Measurements from ENCODE around the gene EXTL2. TPM values are rescaled to one million over a fixed set of nuclear protein-coding genes. Genes with fewer than 3 reads are reported as not detected.

Gene EXTL2
- total and polyA plus RNA-seq, 7 donors: 1.4 to 20.3 (median 13.3) TPM

DNA sequence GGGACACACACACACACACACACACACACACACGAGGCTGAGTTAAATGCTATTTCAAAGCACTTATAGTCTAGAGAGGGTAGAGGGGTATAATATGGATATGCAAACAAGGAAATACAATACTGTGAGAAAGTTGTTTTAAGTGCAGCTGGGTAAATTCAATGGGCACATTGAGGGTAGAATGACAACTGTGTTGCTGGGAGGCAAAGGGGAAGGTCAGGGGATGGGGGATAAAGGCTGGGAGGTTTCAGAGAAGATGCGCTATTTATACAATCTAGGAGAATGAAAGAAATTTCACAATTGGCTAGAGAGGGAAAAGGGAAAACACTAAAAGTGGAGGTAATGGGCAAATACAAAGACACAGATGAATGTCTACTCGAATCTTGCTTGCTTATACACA, 19.4 kb downstream of the EXTL2 start:
- Histone ChIP-seq H3K27ac (no peak overlapping the region), H3K9me3 (no peaks in the 10 kb centered on the region), H3K36me3 (peaks cover 0 to 16% (median 3%) of the 10 kb centered on the region in 4 donors), H3K4me1 (no peaks in the 10 kb centered on the region), H3K27me3 (no peaks in the 10 kb centered on the region), H3K4me3 (no peak overlapping the region)
- intact Hi-C loops (cut with DNase I): no loop called here
- TF ChIP-seq EP300 (IDR thresholded peaks at IDR 0.05) (no peak), POLR2A (IDR thresholded peaks at IDR 0.05) (no peak), POLR2AphosphoS5 (IDR thresholded peaks at IDR 0.05) (no peak)
- TF ChIP-seq, protein P1, sequence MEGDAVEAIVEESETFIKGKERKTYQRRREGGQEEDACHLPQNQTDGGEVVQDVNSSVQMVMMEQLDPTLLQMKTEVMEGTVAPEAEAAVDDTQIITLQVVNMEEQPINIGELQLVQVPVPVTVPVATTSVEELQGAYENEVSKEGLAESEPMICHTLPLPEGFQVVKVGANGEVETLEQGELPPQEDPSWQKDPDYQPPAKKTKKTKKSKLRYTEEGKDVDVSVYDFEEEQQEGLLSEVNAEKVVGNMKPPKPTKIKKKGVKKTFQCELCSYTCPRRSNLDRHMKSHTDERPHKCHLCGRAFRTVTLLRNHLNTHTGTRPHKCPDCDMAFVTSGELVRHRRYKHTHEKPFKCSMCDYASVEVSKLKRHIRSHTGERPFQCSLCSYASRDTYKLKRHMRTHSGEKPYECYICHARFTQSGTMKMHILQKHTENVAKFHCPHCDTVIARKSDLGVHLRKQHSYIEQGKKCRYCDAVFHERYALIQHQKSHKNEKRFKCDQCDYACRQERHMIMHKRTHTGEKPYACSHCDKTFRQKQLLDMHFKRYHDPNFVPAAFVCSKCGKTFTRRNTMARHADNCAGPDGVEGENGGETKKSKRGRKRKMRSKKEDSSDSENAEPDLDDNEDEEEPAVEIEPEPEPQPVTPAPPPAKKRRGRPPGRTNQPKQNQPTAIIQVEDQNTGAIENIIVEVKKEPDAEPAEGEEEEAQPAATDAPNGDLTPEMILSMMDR (IDR thresholded peaks at IDR 0.05): no peak
- no peak for DNase-seq
- 67 to 83% methylated on average over 3 of the region's 3 CpGs for WGBS, 2 donors

DNA sequence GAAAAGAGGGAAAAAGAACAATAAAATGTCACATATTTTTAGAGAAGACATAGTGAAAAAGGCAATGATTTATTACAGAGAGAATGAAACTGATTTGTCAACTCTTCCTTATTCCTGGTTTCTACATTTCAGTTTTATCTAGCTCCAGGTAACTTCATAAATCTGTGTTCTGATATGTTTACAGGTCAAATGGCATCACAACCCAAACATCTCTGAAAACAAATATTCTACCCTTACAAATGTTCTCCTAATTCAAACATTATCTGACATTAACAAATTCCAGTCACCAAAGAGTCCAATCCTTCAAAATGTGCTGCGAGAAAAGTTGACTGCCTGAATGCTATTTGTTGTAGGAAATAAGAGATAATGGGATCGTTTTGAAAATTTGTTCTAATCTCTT, 20.2 kb downstream of the EXTL2 start:
- Histone ChIP-seq H3K4me3 (no peak overlapping the region), H3K4me1 (no peaks in the 10 kb centered on the region), H3K27ac (no peak overlapping the region), H3K27me3 (no peaks in the 10 kb centered on the region), H3K9me3 (no peaks in the 10 kb centered on the region), H3K36me3 (peaks cover 0 to 16% (median 3%) of the 10 kb centered on the region in 4 donors)
- 84 to 86% methylated on average over 2 of the region's 2 CpGs for WGBS, 2 donors
- intact Hi-C loops (cut with DNase I): no loop called here
- no peak for DNase-seq
- no peak for TF ChIP-seq EP300 (IDR thresholded peaks at IDR 0.05)
- no peak for TF ChIP-seq POLR2AphosphoS5 (IDR thresholded peaks at IDR 0.05)
- TF ChIP-seq POLR2A (IDR thresholded peaks at IDR 0.05): no peak
- TF ChIP-seq, protein P1 (IDR thresholded peaks at IDR 0.05): no peak

DNA sequence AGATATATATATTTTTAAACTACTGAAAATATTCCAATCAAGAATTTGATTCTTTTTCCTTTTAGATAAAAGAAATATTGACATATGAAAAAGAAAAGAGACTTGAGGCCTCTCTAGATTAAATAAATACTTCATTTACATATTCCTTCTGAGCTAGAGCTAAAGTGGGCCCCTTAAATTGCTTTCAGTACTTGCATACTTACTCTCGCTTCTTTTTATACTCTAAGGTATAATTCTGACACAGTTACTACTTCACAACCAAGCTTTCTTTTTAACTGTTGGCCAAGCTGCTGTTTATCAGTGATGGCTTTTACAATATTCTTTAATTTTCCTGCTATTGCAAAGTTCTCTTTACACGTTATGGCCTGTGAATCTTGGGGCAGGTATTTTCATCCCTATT, 24.6 kb downstream of the EXTL2 start:
- no peak overlapping the region for H3K27ac ChIP-seq
- no peaks in the 10 kb centered on the region for H3K27me3 ChIP-seq
- H3K4me3 ChIP-seq: no peak overlapping the region
- DNase-seq: no peak
- intact Hi-C loops (cut with DNase I): loop anchor here (2.0 kb wide), 1 partner anchor 263 kb away; no protein-coding TSS in a partner anchor
- peaks cover 0 to 8% (median 6%) of the 10 kb centered on the region in 4 donors for H3K4me1 ChIP-seq
- 80 to 86% methylated on average over 2 of the region's 2 CpGs for WGBS, 2 donors
- no peak for TF ChIP-seq EP300 (IDR thresholded peaks at IDR 0.05)
- no peaks in the 10 kb centered on the region for H3K9me3 ChIP-seq
- peaks cover 0 to 10% (median 0%) of the 10 kb centered on the region in 4 donors for H3K36me3 ChIP-seq

DNA sequence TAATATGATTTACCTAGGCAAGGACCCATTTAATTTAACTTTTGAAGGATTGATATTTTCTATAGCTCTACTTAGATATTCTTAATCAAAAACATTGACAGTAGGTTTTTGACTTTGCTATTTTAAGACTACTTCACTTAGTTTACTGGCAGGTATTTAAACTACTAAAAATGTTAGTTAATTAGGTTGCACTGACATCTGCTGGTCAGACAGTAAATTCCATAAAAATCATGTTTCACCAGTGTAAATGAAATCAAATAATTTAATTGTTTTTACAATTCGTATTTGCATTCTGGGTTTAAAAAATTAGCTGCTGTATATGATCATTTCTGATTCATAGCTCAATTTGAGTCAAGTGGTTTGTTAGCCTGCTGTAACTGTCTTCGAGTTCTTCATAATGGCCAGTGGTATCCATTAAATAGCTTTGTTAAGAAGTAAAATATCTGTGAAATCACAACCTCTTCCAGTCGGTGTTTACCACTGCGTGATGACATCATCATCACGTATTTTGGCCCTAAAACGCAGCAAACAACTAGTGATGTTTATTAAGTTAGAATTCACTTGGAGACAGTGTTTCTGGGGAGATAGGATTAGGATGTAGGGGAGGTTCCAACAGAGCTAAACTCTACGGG, 26.2 kb downstream of the EXTL2 start:
- no peak for DNase-seq
- Histone ChIP-seq H3K36me3 (peaks cover 0 to under 1% (median 0%) of the 10 kb centered on the region in 4 donors), H3K9me3 (no peaks in the 10 kb centered on the region), H3K4me3 (no peak overlapping the region), H3K4me1 (peaks cover 0 to 8% (median 6%) of the 10 kb centered on the region in 4 donors), H3K27ac (no peak overlapping the region), H3K27me3 (no peaks in the 10 kb centered on the region)
- intact Hi-C loops (cut with DNase I): loop anchor here (1.0 to 2.0 kb wide), 2 partner anchors 262 to 409 kb away; no protein-coding TSS in a partner anchor
- no peak for TF ChIP-seq POLR2AphosphoS5 (IDR thresholded peaks at IDR 0.05)
- TF ChIP-seq EP300 (IDR thresholded peaks at IDR 0.05): no peak
- TF ChIP-seq, protein P1 (IDR thresholded peaks at IDR 0.05): peak; percentile 30 to 67 (median 37)
- 10 to 26% methylated on average over 7 of the region's 7 CpGs for WGBS, 2 donors

DNA sequence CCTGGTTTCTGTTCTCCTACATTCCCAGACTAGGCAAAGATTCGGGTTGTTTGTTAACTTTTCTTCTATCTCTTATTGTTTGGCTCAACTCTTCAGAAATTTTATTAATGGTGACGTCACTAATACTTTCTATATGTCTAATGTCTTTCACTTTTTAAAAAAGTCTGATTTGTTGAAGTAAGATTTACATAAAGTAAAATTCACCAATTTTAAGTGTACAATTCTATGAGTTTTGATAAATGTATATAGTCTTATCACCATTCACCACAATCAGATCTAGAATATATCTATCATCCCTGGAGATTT, 27.8 kb downstream of the EXTL2 start:
- Histone ChIP-seq H3K4me1 (peaks cover 0 to 8% (median 6%) of the 10 kb centered on the region in 4 donors), H3K27ac (no peak overlapping the region), H3K27me3 (no peaks in the 10 kb centered on the region), H3K4me3 (no peak overlapping the region), H3K9me3 (no peaks in the 10 kb centered on the region), H3K36me3 (no peaks in the 10 kb centered on the region)
- no peak for DNase-seq
- intact Hi-C loops (cut with DNase I): loop anchor here (2.0 kb wide), 2 partner anchors 412 to 1058 kb away; no protein-coding TSS in a partner anchor
- WGBS, 2 donors: 77 to 82% methylated on average over 2 of the region's 2 CpGs
- TF ChIP-seq EP300 (IDR thresholded peaks at IDR 0.05) (no peak), POLR2AphosphoS5 (IDR thresholded peaks at IDR 0.05) (no peak), POLR2A (IDR thresholded peaks at IDR 0.05) (no peak)
- TF ChIP-seq, protein P1 (IDR thresholded peaks at IDR 0.05): no peak
